NCI-H2081 treated with DMSO at 0.1 percent for 48 hours (cell line): Measurements from ENCODE around the gene CDKAL1.
A peak's percentile ranks its signal among the peaks of the same experiment; 100 is the strongest.
"Not testable (repeated sequence)": the region's sequence is repeated elsewhere in the genome, so short reads cannot be mapped to it uniquely, and the experiment has no call there.

Experiments
- DNase-seq: peaks from one replicate; lab custom pipeline; 2025; lab: John Stamatoyannopoulos, UW

Gene CDKAL1

DNA sequence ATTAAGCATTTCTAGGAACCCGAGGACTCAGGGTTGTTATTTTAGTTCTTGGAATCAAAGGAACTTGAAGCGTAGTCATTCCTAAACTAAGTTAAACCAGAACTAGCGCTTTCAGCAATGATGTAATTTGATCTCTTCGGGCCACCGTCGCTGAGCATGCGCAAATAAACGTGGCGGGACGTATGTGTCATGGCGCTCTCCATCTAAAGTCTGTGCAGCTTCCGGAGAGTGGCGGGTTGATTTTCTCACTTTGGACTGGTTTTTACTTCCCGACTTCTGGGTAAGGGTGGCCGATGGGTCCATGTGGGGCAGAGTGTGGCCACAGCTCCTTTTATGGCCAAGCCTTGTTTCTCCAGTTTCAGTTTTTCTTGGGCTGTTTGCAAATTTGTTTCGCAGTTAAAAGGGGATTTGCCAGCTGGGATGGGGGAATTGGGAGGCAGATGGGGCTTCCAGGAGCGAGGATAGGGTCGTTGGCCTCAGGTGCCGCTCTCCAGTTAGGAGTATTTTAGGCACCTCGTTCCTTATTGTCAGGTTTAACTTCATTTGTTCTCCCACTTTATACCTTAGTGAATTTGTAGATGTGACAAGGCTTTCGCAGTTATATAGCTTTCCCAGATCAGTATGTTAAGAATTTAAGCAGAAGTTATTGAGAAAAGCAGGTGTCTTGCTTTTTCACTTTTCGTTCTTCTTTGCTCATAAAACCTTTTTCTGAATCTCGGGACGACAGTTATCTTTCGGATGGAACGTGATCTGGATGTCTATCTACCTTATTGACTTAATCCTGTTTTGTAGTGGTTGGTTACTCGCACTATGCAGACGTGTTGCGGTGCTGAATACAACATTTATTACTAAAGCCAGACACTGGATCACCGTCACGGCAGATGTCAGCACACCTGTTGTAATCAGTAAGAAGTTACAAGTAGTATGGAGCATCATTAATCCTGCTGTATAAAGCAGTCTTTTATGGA is at the start of gene CDKAL1:
CDKAL1 (plus strand) TSS at position 163 of the 968 bp plus-strand sequence. CDS start 11,894 bp downstream, outside the sequence.
- DNase-seq, result peak; percentile 71

DNA sequence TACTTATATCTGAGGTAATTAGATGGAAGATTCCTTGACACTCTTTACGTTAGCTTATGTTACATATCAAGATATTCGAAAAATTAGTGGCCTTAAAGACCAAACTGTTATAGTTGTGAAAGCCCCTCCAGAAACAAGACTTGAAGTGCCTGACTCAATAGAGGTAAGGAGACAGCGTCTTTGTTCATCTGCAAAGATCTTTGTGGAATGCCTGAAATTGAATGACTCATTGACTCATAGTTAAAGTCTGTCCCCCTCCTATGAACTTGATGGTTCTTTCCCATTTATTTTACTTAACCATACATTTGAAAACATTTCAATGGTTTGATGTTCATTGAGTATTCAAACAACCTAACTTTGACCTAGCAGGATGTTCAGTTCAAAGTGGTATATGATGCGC is 47.6 kb upstream of the CDKAL1 start:
- DNase-seq, result no peak

DNA sequence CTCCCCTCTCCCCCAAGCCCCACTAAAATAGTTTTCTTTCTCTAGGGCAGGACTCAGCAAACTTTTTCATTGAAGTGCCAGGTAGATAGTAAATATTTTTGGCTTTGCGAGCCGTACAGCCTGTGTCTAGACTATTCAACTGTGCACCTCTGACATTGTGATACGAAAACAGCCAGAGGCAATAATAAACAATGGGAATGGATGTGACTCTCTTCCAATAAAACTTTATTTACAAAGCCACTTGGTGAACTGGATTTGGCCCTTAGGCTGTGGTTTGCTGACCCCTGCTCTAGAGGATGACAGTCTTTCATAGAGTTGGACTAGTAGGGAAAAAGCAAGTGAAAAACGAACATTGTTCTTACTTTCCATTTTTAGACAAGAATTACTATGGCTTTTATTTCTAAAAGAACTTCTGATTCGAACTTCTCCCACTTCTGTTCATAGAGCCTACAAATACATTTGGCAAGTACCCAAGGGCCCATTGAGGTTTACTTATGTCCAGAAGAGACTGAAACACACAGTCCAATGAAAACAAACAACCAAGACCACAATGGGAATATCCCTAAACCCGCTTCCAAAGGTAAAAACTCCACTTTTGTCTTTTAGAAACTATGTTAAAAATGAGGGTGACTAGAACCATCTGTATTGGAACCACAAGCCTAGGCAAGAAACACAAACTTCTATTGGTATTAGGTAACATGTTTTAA is 46.4 kb upstream of the CDKAL1 start:
- no peak for DNase-seq

DNA sequence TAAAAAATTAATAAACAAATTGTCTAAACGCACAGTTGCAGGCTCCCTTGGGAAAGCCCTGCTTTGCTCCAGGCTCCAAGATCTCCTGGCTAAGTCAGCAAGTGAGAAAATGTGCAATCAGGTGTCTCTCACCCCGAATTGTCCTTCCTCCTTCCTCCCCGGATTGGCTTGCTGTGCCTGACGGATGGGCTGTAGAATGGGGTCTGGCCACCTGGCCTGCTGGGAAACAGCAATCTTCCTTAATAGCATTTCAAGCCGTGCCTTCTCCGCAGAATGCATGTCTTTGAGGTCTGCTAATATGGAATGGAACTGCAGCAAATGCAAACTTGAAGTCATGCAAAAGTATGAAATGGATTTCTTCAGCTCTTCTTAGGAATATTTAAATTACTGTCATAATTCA is 43.7 kb upstream of the CDKAL1 start:
- DNase-seq, result no peak

DNA sequence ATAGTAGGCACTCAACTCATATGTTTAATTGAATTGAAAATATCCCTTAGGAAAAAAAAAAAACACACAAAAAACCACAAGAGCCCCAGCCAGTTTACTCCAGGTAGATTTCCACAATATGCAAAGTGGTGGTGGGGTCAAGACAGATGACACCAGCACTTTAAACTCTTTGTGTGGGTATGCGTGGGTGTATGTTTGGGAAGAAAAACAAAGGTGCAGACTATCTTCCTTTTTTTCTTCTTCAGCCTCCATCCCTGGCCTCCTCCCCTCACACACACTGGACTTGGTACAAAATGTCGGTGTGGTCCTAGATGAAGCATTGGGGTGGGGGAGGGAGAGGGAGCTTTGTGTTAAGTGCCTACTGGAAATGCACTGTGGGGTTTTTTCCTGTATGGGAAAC is 42.2 kb upstream of the CDKAL1 start:
- DNase-seq, result no peak

DNA sequence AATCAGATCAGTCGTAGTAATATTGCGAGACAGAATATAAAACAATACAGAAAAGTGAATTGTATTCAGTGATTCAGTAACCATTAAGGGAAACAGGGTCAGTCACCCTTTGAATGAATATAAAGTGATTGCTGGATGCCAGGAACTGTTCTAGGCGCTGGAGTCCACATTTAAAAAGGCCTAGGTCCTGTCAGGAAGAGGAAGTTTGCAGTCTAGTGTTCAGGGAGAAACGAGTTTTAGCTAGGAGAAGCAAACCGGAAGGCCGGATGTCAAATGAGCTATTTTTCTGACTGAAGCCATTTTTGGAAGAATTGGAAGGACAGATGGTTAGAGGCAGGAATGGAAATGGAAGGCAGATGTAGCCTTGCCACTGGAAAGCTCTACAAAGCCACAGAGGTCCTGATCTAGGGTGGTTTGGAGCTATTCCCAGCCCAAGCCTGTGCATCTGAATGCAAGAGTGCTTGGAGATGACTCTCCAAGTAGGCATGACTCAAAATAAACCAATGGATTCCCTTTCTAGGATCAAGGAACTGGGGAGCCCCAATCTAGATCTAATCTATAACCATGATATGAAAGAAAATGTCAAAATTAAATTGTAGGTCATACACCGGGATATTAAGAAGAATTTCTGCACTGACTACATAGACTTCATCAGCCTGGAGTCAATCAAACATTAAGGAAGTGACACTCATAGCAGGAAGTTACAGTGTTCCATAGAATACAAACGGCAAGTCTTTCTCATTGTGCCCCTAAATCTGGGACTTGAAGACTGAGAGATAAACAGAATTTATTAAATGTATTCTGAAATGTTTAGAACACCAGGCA is 36.8 kb upstream of the CDKAL1 start:
- no peak for DNase-seq

DNA sequence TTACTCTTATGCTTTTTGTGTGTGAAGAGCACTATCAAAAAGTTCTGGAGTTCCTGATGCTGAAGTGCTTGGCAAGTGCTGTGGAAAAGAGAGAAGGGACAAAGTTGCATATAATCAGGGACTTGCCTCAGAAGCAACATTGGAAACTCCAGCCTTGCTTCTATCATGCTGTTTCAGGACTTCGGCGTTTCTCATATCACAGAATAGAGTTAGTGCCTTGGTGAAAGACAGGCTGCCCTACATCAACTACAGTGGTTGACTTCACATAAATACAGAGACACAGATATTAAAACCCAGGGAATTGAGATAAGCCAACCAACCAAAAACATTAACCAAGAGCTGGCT is 36.2 kb upstream of the CDKAL1 start:
- DNase-seq, result no peak

DNA sequence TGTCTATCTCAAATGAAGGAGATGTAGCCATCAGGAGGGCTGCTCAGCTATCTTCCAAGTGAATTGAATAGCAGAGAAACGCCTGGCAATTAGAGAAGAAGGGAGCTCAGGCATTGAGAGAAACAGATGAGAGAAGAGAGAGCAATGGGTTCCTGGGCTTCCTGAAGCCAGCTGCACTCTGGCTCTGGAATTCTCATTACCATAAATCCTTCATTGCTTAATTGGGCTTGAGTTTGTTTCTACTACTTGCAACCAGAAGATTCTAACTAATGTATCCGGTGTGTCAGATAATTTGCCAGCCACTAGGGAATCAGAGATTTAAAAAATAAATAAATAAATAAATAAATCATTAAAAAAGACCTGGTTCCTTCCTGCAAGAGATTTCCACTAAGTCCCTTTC is 25.0 kb upstream of the CDKAL1 start:
- no peak for DNase-seq

DNA sequence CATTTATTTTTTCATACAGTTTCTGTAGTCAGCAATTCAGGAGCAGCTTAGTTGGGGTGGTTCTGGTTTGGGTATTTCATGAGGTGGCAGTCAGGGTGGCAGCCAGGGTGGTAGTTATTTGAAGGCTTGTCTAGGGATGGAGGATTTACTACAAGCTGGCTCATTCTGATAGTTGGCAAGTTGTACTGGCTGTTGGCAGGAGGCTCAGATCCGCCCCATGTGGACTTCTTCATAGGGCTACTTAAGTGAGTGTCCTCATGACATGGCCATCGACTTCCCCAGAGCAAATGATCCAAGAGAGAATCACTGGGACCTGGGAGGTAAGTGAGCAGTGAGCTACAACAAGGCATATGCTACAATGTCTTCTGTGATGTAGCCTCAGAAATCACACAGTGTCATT is 22.4 kb upstream of the CDKAL1 start:
- no peak for DNase-seq

DNA sequence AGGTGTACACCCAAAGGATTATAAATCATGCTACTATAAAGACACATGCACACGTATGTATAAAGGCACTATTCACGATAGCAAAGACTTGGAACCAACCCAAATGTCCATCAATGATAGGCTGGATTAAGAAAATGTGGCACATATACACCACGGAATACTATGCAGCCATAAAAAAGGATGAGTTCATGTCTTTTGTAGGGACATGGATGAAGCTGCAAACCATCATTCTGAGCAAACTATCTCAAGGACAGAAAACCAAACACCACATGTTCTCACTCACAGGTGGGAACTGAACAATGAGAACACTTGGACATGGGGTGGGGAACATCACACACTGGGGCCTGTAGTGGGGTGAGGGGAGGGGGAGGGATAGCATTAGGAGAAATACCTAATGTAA is 9.0 kb upstream of the CDKAL1 start:
- not testable (repeated sequence) for DNase-seq

DNA sequence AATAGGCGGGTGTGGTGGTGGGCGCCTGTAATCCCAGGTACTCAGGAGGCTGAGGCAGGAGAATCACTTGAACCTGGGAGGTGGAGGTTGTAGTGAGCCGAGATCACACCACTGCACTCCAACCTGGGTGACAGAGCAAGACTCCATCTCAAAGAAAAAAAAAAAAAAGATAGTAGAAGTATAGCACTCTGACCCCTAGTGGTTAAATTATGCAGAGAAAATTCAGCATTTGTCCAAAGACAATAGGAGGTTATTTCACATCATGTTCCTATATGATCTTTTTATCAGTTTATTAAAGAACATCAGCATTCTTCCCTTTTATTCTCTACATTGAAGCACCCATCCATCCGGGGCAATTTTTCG is 5.2 kb upstream of the CDKAL1 start:
- DNase-seq, result peak; percentile 59

DNA sequence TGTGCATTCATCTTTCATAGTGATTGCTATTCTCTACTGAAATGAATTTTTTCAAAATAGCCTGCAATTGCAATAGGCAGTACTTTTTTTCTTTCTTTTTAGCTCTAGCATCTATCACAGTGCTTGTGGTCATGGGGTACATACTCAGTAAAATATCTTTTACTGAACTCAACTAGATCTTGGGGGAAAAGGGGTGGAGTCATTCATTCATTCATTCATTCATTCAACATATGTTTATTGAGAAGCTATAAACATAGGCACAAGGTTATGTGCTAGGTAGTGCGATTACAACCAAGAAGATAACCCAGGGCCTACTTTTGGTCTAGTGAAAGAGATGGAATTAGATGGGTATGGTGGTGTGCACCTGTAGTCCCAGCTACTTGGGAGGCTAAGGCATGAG is 1.4 kb upstream of the CDKAL1 start:
- DNase-seq, result no peak

DNA sequence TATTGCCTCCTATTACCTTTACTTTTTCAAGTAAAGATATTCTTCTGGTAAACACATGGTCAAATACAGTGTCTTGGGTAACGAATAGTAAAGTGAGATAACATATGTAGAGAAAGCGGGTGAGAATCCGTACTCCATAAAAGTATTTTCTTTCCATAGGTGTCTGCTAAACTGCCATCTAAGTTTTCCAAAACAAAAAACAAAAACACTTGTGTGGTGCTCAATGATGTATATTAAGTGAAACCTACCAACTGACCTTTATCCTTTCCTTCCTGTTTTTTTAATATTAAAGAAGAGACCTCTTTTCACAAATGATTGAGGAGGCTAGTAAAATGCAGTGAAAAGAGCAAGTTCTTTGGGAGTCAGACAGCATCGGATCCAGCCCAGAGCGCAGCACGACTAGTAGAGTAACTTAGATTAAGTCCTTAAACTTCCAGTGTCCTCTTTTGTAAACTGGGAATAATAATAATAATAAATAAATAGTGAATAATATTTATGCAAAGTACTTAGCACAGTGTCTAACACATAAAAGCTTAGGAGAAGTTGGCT is 437 bp upstream of the CDKAL1 start:
- DNase-seq, result no peak

DNA sequence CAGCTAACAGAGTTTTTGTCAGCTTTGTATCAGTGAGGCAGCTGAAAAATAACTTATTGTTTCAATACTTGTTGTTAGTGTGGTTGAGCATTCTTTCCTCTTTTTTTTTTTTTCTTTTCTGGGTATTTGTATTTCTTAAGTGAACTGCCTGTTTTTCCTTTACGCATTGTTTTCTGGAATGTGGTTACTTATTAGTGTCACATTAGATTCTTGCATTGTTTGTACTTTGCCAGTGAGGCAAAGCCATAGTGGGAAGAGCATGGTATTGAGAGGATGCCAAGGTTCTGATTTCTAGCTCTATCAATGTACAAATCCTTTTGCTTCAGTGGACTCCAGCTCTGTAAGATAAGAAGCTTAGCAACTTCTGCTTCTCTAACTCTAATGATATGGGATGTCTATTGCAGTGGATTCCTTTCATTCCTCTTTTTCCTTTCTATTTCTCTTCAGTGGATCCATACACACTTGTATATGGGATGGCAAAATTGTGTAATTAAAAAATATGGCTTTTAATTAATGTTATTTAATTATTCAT is 3.9 kb downstream of the CDKAL1 start:
- no peak for DNase-seq

DNA sequence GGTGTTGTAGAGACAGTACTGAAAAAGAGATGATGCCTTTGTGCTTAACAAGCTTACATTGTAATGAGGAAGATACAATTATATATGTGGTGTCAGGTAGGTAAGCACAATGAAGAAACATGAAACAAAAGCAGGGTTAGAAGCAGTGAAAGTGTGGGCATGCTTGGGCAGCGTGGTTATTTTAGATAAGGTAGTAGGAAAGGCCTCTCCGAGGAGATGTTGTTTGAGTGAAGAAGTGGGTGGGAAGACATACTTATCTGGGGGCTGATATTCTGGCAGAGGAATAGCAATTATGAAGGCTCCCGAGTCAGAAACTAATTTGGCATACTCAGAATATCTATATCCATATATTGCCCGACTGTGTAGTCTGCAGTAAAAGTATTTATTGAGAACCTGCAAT is 4.7 kb downstream of the CDKAL1 start:
- DNase-seq, result no peak

DNA sequence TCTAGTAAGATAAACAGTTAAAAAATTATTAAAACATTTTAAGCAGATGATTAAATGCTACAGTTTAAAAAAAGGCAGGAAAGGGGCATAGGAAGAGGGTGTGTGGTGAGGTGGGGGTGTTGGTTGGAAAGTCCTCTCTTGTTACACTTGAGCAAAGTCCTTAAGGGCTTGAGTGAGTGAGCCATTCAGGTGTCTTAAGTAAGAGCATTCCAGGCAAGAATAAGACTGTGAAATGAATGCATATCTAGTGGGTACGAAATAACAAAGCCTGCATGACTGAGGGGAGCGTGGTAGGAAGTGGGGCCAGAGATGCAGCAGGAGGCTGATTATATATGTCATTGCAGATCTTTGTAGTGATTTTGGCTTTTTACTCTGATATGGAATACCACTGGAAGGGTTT is 5.1 kb downstream of the CDKAL1 start:
- no peak for DNase-seq

DNA sequence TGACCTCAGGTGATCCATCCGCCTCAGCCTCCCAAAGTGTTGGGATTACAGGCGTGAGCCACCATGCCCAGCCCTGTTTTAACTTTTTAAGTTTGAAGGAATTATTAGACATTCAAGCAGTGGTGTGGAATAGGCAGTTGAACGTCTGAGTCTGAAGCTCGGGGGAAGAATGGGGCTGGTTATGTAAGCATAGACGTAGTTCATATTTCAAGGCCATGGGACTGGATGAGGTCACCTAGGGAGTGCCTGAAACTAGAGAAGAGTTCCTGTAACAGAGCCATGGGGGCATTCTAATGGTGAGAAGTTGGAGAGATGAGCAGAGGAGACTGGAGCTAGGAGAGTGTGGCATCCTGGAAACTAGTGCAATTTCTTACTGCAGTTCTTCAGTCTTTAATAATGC is 6.4 kb downstream of the CDKAL1 start:
- no peak for DNase-seq

DNA sequence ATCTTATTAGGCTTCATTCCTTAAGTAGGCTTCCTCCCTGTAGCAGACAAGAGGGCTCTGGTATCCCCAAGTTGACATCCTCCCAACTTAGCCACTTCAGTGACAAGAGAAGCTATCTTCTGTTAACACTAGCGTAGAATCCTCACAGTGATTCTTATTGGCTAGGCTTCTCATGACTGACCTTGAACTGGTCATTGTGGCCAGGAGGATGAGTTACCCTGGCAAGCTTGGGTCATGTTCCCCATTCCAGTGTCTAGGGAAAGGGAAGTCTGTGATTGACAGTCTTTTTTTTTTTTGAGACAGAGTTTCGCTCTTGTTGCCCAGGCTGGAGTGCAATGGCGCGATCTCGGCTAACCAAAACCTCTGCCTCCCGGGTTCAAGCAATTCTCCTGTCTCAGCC is 7.1 kb downstream of the CDKAL1 start:
- DNase-seq, result no peak

DNA sequence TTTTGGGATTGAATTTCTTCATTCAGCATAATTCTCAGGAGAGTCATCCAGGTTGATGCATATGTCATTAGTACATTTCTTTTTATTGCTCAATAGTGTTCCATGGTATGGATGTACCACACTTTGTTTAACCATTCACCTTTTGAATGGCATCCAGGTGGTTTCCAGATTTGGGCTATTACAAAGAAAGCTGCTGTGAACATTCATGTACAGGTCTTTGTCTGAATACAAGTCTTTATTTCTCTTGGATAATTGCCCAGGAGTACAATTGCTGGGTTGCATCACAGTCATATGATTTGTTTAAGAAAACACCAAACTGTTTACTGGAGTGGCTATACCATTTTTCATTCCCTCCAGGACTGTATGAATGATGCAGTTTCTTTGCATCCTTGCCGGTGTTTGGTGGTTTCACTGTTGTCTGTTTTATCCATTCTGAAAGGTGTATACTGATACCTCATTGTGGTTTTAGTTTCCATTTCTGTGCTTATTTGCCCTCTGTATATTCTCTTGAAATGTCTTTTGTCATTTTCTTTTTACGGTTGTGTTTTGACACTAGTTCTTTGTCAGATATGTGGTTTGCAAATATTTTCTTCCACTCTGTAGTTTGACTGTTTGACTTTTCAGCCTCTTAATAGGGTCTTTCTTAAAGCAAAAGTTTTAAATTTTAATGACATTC is 8.8 kb downstream of the CDKAL1 start:
- DNase-seq, result peak; percentile 63

DNA sequence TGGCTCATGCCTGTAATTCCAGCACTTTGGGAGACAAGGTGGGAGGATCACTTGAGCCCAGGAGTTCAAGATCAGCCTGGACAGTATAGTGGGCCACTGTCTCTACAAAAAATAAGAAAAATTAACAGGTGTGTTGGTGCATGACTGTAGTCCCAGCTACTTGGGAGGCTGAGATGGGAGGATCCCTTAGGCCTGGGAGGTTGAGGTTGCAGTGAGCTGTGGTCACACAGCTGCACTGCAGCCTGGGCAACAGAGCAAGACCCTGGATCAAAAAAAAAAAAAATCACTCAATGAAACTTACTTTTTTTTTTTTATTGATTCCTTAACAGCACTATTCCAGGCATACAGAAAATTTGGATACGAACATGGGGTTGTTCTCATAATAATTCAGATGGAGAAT is 14.0 kb downstream of the CDKAL1 start:
- DNase-seq, result no peak

DNA sequence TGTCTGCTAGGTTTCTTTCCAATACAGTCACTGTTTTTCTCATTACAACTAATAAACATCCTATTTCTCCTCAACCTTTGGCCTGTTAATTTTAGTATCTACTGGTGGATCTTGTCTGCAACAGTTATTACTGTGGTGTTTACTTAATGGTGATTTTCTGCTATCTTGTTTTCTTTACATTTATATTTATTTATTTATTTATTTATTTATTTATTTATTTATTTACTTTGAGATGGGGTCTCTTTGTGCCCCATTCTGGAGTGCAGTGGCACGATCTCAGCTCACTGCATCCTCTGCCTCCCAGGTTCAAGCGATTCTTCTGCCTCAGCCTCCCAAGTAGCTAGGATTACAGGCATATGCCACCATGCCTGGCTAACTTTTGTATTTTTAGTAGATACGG is 15.1 kb downstream of the CDKAL1 start:
- DNase-seq, result not testable (repeated sequence)
